K562 (cell line): Measurements from ENCODE around the gene EIF5B. TPM values are rescaled to one million over a fixed set of nuclear protein-coding genes. Genes with fewer than 3 reads are reported as not detected.

Experiments
- ATAC-seq: fragments of 200-7000 bp; cut with Tn5 transposase; 3 replicates; pipeline ENCODE4 v1.9.1; 2020; ENCODE audit warnings: moderate library complexity
- BruUV-seq: library from RNA; stranded (reverse); fragments of 400-500 nt; replicated peaks from 2 replicates; lab custom pipeline; 2021; lab: Mats Ljungman, UMichigan
- CTCF ChIA-PET: fragments of 300-600 bp; formaldehyde crosslinking; extraction: SDS; loops from one replicate; lab custom pipeline; 2021; ENCODE audit warnings: low intra/inter-chr PET ratio; lab: Yijun Ruan, JAX
- POLR2A ChIA-PET: fragments of 300-600, 350-650 bp; sonication (Branson Sonifier 250); formaldehyde crosslinking; extraction: SDS; loops from one replicate; lab custom pipeline; 2021; ENCODE audit warnings: antibody characterized with exemption, inconsistent platforms; lab: Yijun Ruan, JAX
- DNase-seq, 4 experiments: peaks; one replicate each; pipeline versions ENCODE4 v3.0.0 to v3.0.0-alpha.2; 2011 to 2018; ENCODE audit warnings: low spot score in 3 of 4, mixed read lengths in 3 of 4; ENCODE audit errors: extremely low read depth in 1 of 4
- FAIRE-seq: peaks from 2 replicates; lab custom pipeline; 2011; peaks lifted over from hg19 to GRCh38; lab: Jason Lieb, UNC
- H2AFZ ChIP-seq: 2 replicates; pipeline ENCODE4 v1.6.0; 2011; ENCODE audit warnings: low read depth, low read length, control low read depth, inconsistent platforms
- H3K27ac ChIP-seq: fragments of 200-600 bp; 3 replicates; pipeline ENCODE4 v1.8.0; 2011; ENCODE audit warnings: low read depth, mild to moderate bottlenecking, control low read depth, inconsistent platforms, low read length, moderate library complexity, mixed read lengths; ENCODE audit errors: extremely low read depth
- H3K27me3 ChIP-seq, 2 experiments: fragments of 300-600 bp in 1 of 2; 2 replicates in 1 of 2; 3 replicates in 1 of 2; pipeline versions ENCODE4 v1.6.0 to v1.8.0; 2011; ENCODE audit warnings: inconsistent platforms in 2 of 2, low read length in 2 of 2, mild to moderate bottlenecking in 1 of 2, mixed read lengths in 1 of 2, moderate library complexity in 1 of 2; ENCODE audit not compliant: control insufficient read depth in 2 of 2, insufficient read depth in 2 of 2
- H3K36me3 ChIP-seq: fragments of 300-600 bp; 3 replicates; pipeline ENCODE4 v1.8.0; 2011; ENCODE audit warnings: mild to moderate bottlenecking, low read length, inconsistent platforms; ENCODE audit not compliant: control insufficient read depth, insufficient read depth
- H3K4me1 ChIP-seq, 2 experiments: fragments of 200-600 bp in 1 of 2; replicated peaks in 1 of 2; 2 replicates in 1 of 2; 3 replicates in 1 of 2; pipeline versions ENCODE4 v1.5.1 to v1.8.0; 2011; ENCODE audit warnings: inconsistent platforms in 2 of 2, low read length in 2 of 2, mild to moderate bottlenecking in 1 of 2, mixed read lengths in 1 of 2, moderate library complexity in 1 of 2; ENCODE audit not compliant: control insufficient read depth in 2 of 2, insufficient read depth in 2 of 2
- H3K4me2 ChIP-seq: 2 replicates; pipeline ENCODE4 v1.6.1; 2011; ENCODE audit warnings: low read length, control low read depth, inconsistent platforms, mixed read lengths; ENCODE audit not compliant: insufficient read depth
- H3K4me3 ChIP-seq: fragments of 200-600 bp; sonication (generic), shearing (Covaris generic); 2 replicates; pipeline ENCODE4 v1.5.1; 2016; ENCODE audit warnings: control low read depth, inconsistent platforms
- H3K79me2 ChIP-seq: fragments of 200-600 bp; 3 replicates; pipeline ENCODE4 v1.8.0; 2011; ENCODE audit warnings: low read length, inconsistent platforms; ENCODE audit not compliant: control insufficient read depth, insufficient read depth
- H3K9ac ChIP-seq, 2 experiments: 2 replicates each; pipeline versions ENCODE4 v1.6.0 to v1.6.1; 2011; ENCODE audit warnings: low read depth in 2 of 2, low read length in 2 of 2, control low read depth in 1 of 2, inconsistent platforms in 1 of 2, mild to moderate bottlenecking in 1 of 2, mixed read lengths in 1 of 2; ENCODE audit not compliant: insufficient read depth in 1 of 2
- H3K9me1 ChIP-seq: one replicate; pipeline ENCODE4 v1.6.0; 2011; ENCODE audit warnings: inconsistent platforms, mild to moderate bottlenecking, low read length, moderate library complexity; ENCODE audit not compliant: control insufficient read depth, insufficient read depth
- H3K9me3 ChIP-seq: replicated peaks from 2 replicates; pipeline ENCODE4 v1.5.1; 2011; ENCODE audit warnings: low read depth, low read length, inconsistent platforms; ENCODE audit not compliant: control insufficient read depth, insufficient read depth
- H4K20me1 ChIP-seq: replicated peaks from 2 replicates; pipeline ENCODE4 v1.6.1; 2011; ENCODE audit warnings: low read length, inconsistent platforms, mixed read lengths; ENCODE audit not compliant: control insufficient read depth, insufficient read depth
- BRCA1 ChIP-seq, 2 experiments: fragments of 450-650 bp in 1 of 2; sonication (generic) in 1 of 2; formaldehyde crosslinking in 1 of 2; IDR thresholded peaks; 2 replicates each; pipeline versions ENCODE4 v1.5.0 to v1.6.1; 2017 to 2020; ENCODE audit warnings: mild to moderate bottlenecking in 1 of 2, missing genetic modification reagents in 1 of 2
- E2F4 ChIP-seq: sonication (generic); formaldehyde crosslinking; IDR thresholded peaks from 2 replicates; pipeline ENCODE4 v1.8.0; 2022; ENCODE audit warnings: mild to moderate bottlenecking, low read depth, missing genetic modification reagents
- FIP1L1 ChIP-seq: fragments of 200-400 bp; formaldehyde crosslinking; IDR thresholded peaks from 2 replicates; pipeline ENCODE4 v1.6.1; 2018; ENCODE audit warnings: mild to moderate bottlenecking, low read depth, low read length; ENCODE audit not compliant: poor library complexity, severe bottlenecking
- IRF2 ChIP-seq: sonication (generic); formaldehyde crosslinking; IDR thresholded peaks from 2 replicates; pipeline ENCODE4 v1.8.1; 2022; ENCODE audit warnings: mild to moderate bottlenecking, missing genetic modification reagents
- MTA2 ChIP-seq: fragments of 450-650 bp; IDR thresholded peaks from 2 replicates; pipeline ENCODE4 v1.6.1; 2016; ENCODE audit warnings: low read depth
- NRF1 ChIP-seq, 2 experiments: fragments of 450-650 bp; IDR thresholded peaks in 1 of 2; conservative IDR thresholded peaks in 1 of 2; 2 replicates each; pipeline ENCODE4 v1.6.1; 2014; ENCODE audit warnings: mild to moderate bottlenecking in 2 of 2
- PHF21A ChIP-seq: fragments of 450-650 bp; IDR thresholded peaks from 2 replicates; pipeline ENCODE4 v1.6.1; 2017; ENCODE audit warnings: low read depth, borderline replicate concordance
- POLR2B ChIP-seq: fragments of 450-650 bp; IDR thresholded peaks from 2 replicates; pipeline ENCODE4 v1.6.1; 2018; ENCODE audit warnings: low read depth; ENCODE audit not compliant: partially characterized antibody
- POLR2H ChIP-seq: IDR thresholded peaks from 2 replicates; pipeline ENCODE4 v1.6.1; 2016; ENCODE audit warnings: missing genetic modification characterization, low read depth, mild to moderate bottlenecking, control low read depth, missing compliant biosample characterization, moderate library complexity
- RBM15 ChIP-seq: fragments of 200-400 bp; formaldehyde crosslinking; IDR thresholded peaks from 2 replicates; pipeline ENCODE4 v1.6.1; 2018; ENCODE audit warnings: mild to moderate bottlenecking, low read length, moderate library complexity; ENCODE audit not compliant: insufficient read depth
- RBM17 ChIP-seq: fragments of 200-400 bp; formaldehyde crosslinking; IDR thresholded peaks from 2 replicates; pipeline ENCODE4 v1.6.1; 2017; ENCODE audit warnings: low read depth, mild to moderate bottlenecking, low read length, borderline replicate concordance
- TAF9B ChIP-seq: fragments of 450-650 bp; IDR thresholded peaks from 2 replicates; pipeline ENCODE4 v1.6.1; 2018; ENCODE audit warnings: mild to moderate bottlenecking; ENCODE audit not compliant: partially characterized antibody
- TEAD1 ChIP-seq, 2 experiments: fragments of 450-650 bp in 1 of 2; sonication (generic) in 1 of 2; formaldehyde crosslinking; IDR thresholded peaks; 2 replicates each; pipeline versions ENCODE4 v1.4.0 to v1.8.0; 2020 to 2022; ENCODE audit warnings: mild to moderate bottlenecking in 2 of 2, missing genetic modification reagents in 1 of 2
- XRCC5 ChIP-seq: fragments of 200-400 bp; formaldehyde crosslinking; IDR thresholded peaks from 2 replicates; pipeline ENCODE4 v1.6.1; 2017; ENCODE audit warnings: low read depth, mild to moderate bottlenecking, low read length
- ZC3H11A ChIP-seq: IDR thresholded peaks from 2 replicates; pipeline ENCODE4 v1.6.1; 2012; ENCODE audit warnings: low read depth, low read length, improper control_type of control experiment
- ZNF263 ChIP-seq: sonication (generic); formaldehyde crosslinking; IDR thresholded peaks from 2 replicates; pipeline ENCODE4 v1.8.0; 2022; ENCODE audit warnings: mild to moderate bottlenecking, missing genetic modification reagents, borderline replicate concordance
- WGBS: fragments of 100-300 bp; shearing (Covaris generic); methylation state at CpG from one replicate; pipeline ENCODE4 v1.1.6; 2016; ENCODE audit warnings: low coverage, mixed read lengths; ENCODE audit not compliant: insufficient coverage; ENCODE audit errors: missing lambda C conversion rate; 5-methylcytosine and 5-hydroxymethylcytosine counted together
- in situ Hi-C: fragments of 300-500 bp; cut with MboI; formaldehyde crosslinking; loops from 4 replicates; pipeline ENCODE4 v1.15.0; 2018; ENCODE audit warnings: inconsistent platforms, mixed read lengths
- intact Hi-C: fragments of 100-400 bp; cut with micrococcal nuclease; formaldehyde crosslinking; loops from 2 replicates; pipeline ENCODE4 v1.14.2; 2022
- polyA plus RNA-seq, 8 experiments: library from polyadenylated mRNA; depleted of rRNA in 4 of 8; stranded (reverse) in 5 of 8; unstranded in 3 of 8; fragments of >200 nt; fragmentation: Nextera tagmentation in 2 of 8; fragmentation: Illumina TruSeq in 1 of 8; extraction: Ambion mirVana in 2 of 8; extraction: Trizol in 1 of 8; gene quantifications; 2 replicates each; pipeline versions ENCODE4 v1.2.1 to v1.2.3, GENCODE V29; 2011 to 2014; ENCODE audit warnings: inconsistent platforms in 1 of 8, missing spikeins in 1 of 8
- total RNA-seq, 7 experiments: library from RNA; depleted of rRNA in 6 of 7; stranded (reverse); fragments of >200 nt in 6 of 7; fragmentation: Illumina TruSeq in 2 of 7; extraction: Trizol in 2 of 7; gene quantifications; 2 replicates each; pipeline versions ENCODE4 v1.2.1 to v1.2.3, GENCODE V29; 2011 to 2021; ENCODE audit warnings: low replicate concordance in 1 of 7

The EIF5B gene
- total and polyA plus RNA-seq, 9 of the 15 experiments (the other 6 are each of a cell fraction or from before 2014, with no cell fraction given) = 26.5 to 143 (median 47.7) TPM

- intact Hi-C loops = no loop called here
- Histone ChIP-seq H3K27me3 (no peaks in the 10 kb centered on the region), H3K27ac (no peak overlapping the region), H3K9me1 (no peaks in the 10 kb centered on the region), H3K36me3 (peaks cover 94% of the 10 kb centered on the region), H3K4me1 (no peaks in the 10 kb centered on the region), H3K4me3 (no peak overlapping the region), H3K9ac (no peak overlapping the region), H2AFZ (no peak overlapping the region), H4K20me1 (no peaks in the 10 kb centered on the region), H3K79me2 (no peaks in the 10 kb centered on the region; the same call in 2 of the 3 replicates), H3K4me2 (no peak overlapping the region), H3K9me3 (no peaks in the 10 kb centered on the region)
- in situ Hi-C loops = no loop called here
- CTCF ChIA-PET = no interaction called here
- POLR2A ChIA-PET = no interaction called here
- FAIRE-seq (no peak), ATAC-seq (no peak), DNase-seq (no peak)
- BruUV-seq = no TSS peak
- TF ChIP-seq IRF2 = no peak
- TF ChIP-seq BRCA1 (IDR thresholded peaks at IDR 0.05) = no peak
- no peak for TF ChIP-seq BRCA1 (CRISPR knock-in tag; IDR thresholded peaks at IDR 0.05)
- no peak for TF ChIP-seq FIP1L1
- TF ChIP-seq, all 486 proteins: peak for 0
These were observed 37.6 kb downstream of the EIF5B start for GRCh38 chr2:99374747-99375146.

GRCh38 chr2:99376254-99376864 is 39.2 kb downstream of the EIF5B start:
- Histone ChIP-seq H3K79me2 (no peaks in the 10 kb centered on the region; the same call in 2 of the 3 replicates), H3K9me3 (no peaks in the 10 kb centered on the region), H3K9ac (no peak overlapping the region), H3K27me3 (no peaks in the 10 kb centered on the region), H3K9me1 (no peaks in the 10 kb centered on the region), H2AFZ (no peak overlapping the region), H3K4me2 (no peak overlapping the region)
- DNase-seq = no peak
- ATAC-seq = no peak
- POLR2A ChIA-PET = interaction anchor here (0.7 kb wide), 1 partner anchor 44 kb away, joined by 3 read pairs; no protein-coding TSS in a partner anchor
- CTCF ChIA-PET = interaction anchor here (0.6 kb wide), 1 partner anchor 126 kb away, joined by 3 read pairs; no protein-coding TSS in a partner anchor
- whole genome bisulfite sequencing = 93% methylated on average over 7 of the region's 7 CpGs
- intact Hi-C loops (no loop called here), in situ Hi-C loops (no loop called here)
- TF ChIP-seq NRF1 (conservative IDR thresholded peaks at IDR 0.05 in 1 of 2, IDR thresholded peaks at IDR 0.05 in 1 of 2) (no peak), RBM17 (no peak), POLR2H (tag) (no peak), TAF9B (no peak), RBM15 (no peak), E2F4 (CRISPR knock-in tag) (no peak), MTA2 (no peak), PHF21A (no peak), ZC3H11A (no peak), TEAD1 (CRISPR knock-in tag; IDR thresholded peaks at IDR 0.05) (no peak), BRCA1 (IDR thresholded peaks at IDR 0.05) (no peak), BRCA1 (CRISPR knock-in tag; IDR thresholded peaks at IDR 0.05) (no peak), XRCC5 (no peak), ZNF263 (no peak), POLR2B (no peak)
- TF ChIP-seq, all 486 proteins: peak for 0
- no peaks in the 10 kb centered on the region for H3K4me1 ChIP-seq
- no peak overlapping the region for H3K27ac ChIP-seq
- no peak for FAIRE-seq
- no peak overlapping the region for H3K4me3 ChIP-seq
- H3K36me3 ChIP-seq = peaks cover 95% of the 10 kb centered on the region
- BruUV-seq = no TSS peak
- no peaks in the 10 kb centered on the region for H4K20me1 ChIP-seq
